Activated CD8-positive, alpha-beta T cell treated with anti-CD3 and anti-CD28 coated beads for 36 hours (primary cell): ENCODE results near the gene SURF1. TPM values are rescaled to one million over a fixed set of nuclear protein-coding genes. Genes with fewer than 3 reads are reported as not detected.
"Not testable (repeated sequence)": the region's sequence is repeated elsewhere in the genome, so short reads cannot be mapped to it uniquely, and the experiment has no call there.

Source experiments
- ATAC-seq: fragments of 200-7000 bp; cut with Tn5 transposase; one replicate; pipeline ENCODE4 v1.10.0; 2021; ENCODE audit warnings: mild to moderate bottlenecking, moderate library complexity
- CTCF ChIA-PET: fragments of 350-600 bp; sonication (Branson Sonifier 250); formaldehyde crosslinking; loops from one replicate; lab custom pipeline; 2021; ENCODE audit warnings: antibody characterized with exemption; lab: Charles Lee
- POLR2A ChIA-PET: fragments of 350-600 bp; sonication (Branson Sonifier 250); formaldehyde crosslinking; loops from one replicate; lab custom pipeline; 2021; ENCODE audit warnings: antibody characterized with exemption; lab: Charles Lee
- DNase-seq: peaks from one replicate; pipeline ENCODE4 v3.0.0-alpha.2; 2020
- H3K27ac Mint-ChIP-seq: one replicate; pipeline ENCODE4 v1.8.0; 2021; ENCODE audit warnings: mild to moderate bottlenecking, mixed read lengths
- H3K27me3 Mint-ChIP-seq: one replicate; pipeline ENCODE4 v1.8.0; 2021; ENCODE audit warnings: mixed read lengths
- H3K36me3 Mint-ChIP-seq: one replicate; pipeline ENCODE4 v1.8.0; 2021; ENCODE audit warnings: low read depth, mixed read lengths
- H3K4me1 Mint-ChIP-seq: one replicate; pipeline ENCODE4 v1.8.0; 2021; ENCODE audit warnings: low read depth, mixed read lengths
- H3K4me3 Mint-ChIP-seq: one replicate; pipeline ENCODE4 v1.8.0; 2021; ENCODE audit warnings: mild to moderate bottlenecking, moderate library complexity, mixed read lengths
- H3K9me3 Mint-ChIP-seq: one replicate; pipeline ENCODE4 v1.8.0; 2021; ENCODE audit warnings: mixed read lengths
- intact Hi-C: fragments of 100-400 bp; cut with micrococcal nuclease; formaldehyde crosslinking; loops from one replicate; pipeline ENCODE4 v1.10.0; 2022
- total RNA-seq, 2 experiments: library from RNA; stranded (reverse); gene quantifications; one replicate each; pipeline ENCODE4 v1.2.3, GENCODE V29; 2021
- TF ChIP-seq, protein P1 (sequence below): fragments of 200-600 bp; IDR thresholded peaks from one replicate; pipeline ENCODE4 v1.8.0; 2022; ENCODE audit warnings: antibody characterized with exemption, mild to moderate bottlenecking

SURF1 gene
- total RNA-seq, 2 experiments from 2014 or later, result 22.1 to 25.3 TPM

DNA sequence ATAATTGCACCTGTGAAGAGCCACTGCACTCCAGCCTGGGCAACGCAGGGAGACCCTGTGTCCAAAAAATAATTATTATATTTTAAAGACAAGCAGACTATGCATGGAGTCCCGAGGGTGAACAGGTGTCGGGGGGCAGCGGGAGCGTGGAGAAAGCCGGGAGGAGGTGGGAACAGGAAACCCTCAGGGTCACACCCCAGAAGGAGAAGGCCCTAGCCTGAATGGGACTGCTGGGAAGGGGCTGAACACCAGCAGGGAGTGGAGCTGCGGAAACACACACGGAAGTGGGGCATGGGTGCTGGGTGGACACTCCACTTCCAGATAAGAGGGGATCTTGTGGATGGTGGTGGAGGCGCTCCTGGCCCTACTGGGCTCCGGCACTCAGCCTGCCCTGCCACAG, 33.1 kb downstream of the SURF1 start:
- H3K4me3 Mint-ChIP-seq, result no peak overlapping the region
- no peaks in the 10 kb centered on the region for H3K4me1 Mint-ChIP-seq
- no peak overlapping the region for H3K27ac Mint-ChIP-seq
- no peaks in the 10 kb centered on the region for H3K27me3 Mint-ChIP-seq
- DNase-seq (no peak), ATAC-seq (no peak)
- H3K9me3 Mint-ChIP-seq, result no peaks in the 10 kb centered on the region
- POLR2A ChIA-PET, result no interaction called here
- H3K36me3 Mint-ChIP-seq, result no peaks in the 10 kb centered on the region
- TF ChIP-seq, protein P1, sequence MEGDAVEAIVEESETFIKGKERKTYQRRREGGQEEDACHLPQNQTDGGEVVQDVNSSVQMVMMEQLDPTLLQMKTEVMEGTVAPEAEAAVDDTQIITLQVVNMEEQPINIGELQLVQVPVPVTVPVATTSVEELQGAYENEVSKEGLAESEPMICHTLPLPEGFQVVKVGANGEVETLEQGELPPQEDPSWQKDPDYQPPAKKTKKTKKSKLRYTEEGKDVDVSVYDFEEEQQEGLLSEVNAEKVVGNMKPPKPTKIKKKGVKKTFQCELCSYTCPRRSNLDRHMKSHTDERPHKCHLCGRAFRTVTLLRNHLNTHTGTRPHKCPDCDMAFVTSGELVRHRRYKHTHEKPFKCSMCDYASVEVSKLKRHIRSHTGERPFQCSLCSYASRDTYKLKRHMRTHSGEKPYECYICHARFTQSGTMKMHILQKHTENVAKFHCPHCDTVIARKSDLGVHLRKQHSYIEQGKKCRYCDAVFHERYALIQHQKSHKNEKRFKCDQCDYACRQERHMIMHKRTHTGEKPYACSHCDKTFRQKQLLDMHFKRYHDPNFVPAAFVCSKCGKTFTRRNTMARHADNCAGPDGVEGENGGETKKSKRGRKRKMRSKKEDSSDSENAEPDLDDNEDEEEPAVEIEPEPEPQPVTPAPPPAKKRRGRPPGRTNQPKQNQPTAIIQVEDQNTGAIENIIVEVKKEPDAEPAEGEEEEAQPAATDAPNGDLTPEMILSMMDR, result no peak
- intact Hi-C loops, result no loop called here
- CTCF ChIA-PET, result no interaction called here

DNA sequence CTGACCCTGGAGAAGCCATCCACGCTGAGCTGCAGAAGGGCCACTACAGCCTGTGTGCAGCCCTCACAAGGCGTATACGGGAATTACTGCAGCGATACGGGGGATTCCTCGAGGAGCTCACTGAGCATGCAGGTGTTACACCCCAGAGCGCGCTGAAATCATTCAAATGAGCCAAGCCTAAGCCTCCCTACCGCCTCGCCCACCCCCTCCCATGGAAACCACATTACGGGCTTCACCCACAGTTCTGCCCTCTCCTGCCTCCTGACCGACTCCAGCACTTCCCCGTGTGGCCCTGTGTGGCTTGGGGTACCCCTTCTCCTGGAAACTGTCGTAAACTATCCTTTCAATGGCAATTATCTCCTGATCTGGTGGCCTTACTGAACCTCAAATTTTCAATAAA, 33.6 kb downstream of the SURF1 start:
- intact Hi-C loops, result no loop called here
- H3K9me3 Mint-ChIP-seq, result no peaks in the 10 kb centered on the region
- H3K27me3 Mint-ChIP-seq, result no peaks in the 10 kb centered on the region
- ChIA-PET CTCF (no interaction called here), POLR2A (no interaction called here)
- no peaks in the 10 kb centered on the region for H3K4me1 Mint-ChIP-seq
- no peaks in the 10 kb centered on the region for H3K36me3 Mint-ChIP-seq
- no peak overlapping the region for H3K4me3 Mint-ChIP-seq
- no peak for ATAC-seq
- H3K27ac Mint-ChIP-seq, result no peak overlapping the region
- TF ChIP-seq, protein P1, result no peak
- DNase-seq, result no peak

DNA sequence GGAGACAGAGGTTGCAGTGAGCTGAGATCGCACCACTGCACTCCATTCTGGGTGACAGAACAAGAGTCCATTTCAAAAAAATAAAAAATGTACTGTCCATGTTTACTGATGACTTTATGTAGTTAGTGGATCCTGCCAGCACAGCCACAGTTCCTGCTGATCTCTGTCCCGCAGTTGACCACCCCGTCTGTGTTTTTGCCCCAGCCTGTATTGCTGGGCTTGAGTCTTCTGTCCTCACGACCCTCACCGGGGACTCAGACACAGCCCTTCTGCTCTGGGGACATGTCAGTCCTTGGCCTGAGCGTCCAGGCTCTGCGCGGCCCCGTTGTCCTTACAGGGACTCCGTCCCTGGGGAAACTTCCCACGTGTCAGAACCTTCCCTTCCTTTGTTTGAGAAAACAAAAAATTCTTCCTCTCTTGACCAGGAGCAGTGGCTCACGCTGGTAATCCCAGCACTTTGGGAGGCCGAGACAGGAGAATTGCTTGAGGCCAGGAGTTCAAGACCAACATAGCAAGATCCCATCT, 34.8 kb downstream of the SURF1 start:
- ATAC-seq (no peak), DNase-seq (no peak)
- ChIA-PET POLR2A (no interaction called here), CTCF (interaction anchor here (1.3 kb wide), 1 partner anchor 9 kb away, joined by 3 read pairs; no protein-coding TSS in a partner anchor)
- no peaks in the 10 kb centered on the region for H3K4me1 Mint-ChIP-seq
- no peaks in the 10 kb centered on the region for H3K36me3 Mint-ChIP-seq
- TF ChIP-seq, protein P1, result no peak
- intact Hi-C loops, result no loop called here
- no peaks in the 10 kb centered on the region for H3K27me3 Mint-ChIP-seq
- H3K27ac Mint-ChIP-seq, result no peak overlapping the region
- H3K4me3 Mint-ChIP-seq, result no peak overlapping the region
- H3K9me3 Mint-ChIP-seq, result no peaks in the 10 kb centered on the region

DNA sequence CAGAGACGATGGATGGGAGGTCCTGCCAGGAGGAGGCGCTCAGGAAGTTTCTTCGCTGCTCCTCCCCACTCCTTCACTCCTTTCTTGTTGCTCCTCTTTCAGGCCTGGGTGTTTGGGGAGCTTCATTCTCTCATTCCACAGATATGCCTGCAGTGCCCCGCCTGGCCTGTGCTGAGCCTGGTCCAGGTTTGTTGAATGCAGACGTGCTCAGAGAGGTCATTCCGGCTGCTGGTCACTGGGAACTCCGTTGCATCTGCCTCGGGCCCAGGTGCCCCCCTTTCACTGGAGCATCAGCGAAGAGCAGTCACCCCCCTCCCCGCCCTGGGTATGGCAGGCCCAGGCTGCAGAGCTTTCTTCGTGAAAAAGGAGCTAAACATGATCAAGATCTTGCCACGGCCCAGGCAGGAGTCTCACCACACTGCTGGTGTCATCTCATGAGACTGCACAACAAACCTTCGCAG, 35.8 kb downstream of the SURF1 start:
- Mint-ChIP-seq H3K27ac (no peak overlapping the region), H3K36me3 (no peaks in the 10 kb centered on the region), H3K9me3 (no peaks in the 10 kb centered on the region), H3K27me3 (no peaks in the 10 kb centered on the region), H3K4me1 (no peaks in the 10 kb centered on the region), H3K4me3 (no peak overlapping the region)
- no peak for DNase-seq
- TF ChIP-seq, protein P1, result no peak
- ChIA-PET POLR2A (interaction anchor here (0.7 kb wide), 1 partner anchor 198 kb away, joined by 3 read pairs; no protein-coding TSS in a partner anchor), CTCF (interaction anchor here (1.3 kb wide), 1 partner anchor 10 kb away, joined by 3 read pairs; no protein-coding TSS in a partner anchor)
- no peak for ATAC-seq
- intact Hi-C loops, result no loop called here

DNA sequence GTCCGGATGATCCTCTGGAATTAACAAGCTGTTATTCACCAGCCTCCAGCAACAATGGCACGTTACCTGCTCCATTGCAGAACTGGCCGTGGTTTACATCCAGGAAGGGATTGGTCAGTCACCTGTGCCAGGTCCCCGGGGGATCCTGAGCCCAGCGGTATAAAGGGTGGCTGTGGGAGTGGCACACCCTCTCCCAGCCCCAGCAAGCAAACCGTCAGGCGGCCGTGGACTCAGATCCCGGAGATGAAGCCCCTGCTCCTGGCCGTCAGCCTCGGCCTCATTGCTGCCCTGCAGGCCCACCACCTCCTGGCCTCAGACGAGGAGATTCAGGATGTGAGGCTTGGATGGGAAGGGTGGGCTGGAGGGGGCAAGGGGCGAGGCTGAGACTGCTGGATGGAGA, 38.7 kb downstream of the SURF1 start:
- intact Hi-C loops, H3K27ac Mint-ChIP-seq, H3K9me3 Mint-ChIP-seq, POLR2A ChIA-PET, CTCF ChIA-PET, DNase-seq, H3K4me3 Mint-ChIP-seq, ATAC-seq, H3K4me1 Mint-ChIP-seq, H3K36me3 Mint-ChIP-seq, H3K27me3 Mint-ChIP-seq: not testable (repeated sequence)
